Subcutaneous abdominal adipose tissue (tissue), 5 donors: ENCODE results near the gene MT1X.

Source experiments
- H3K27ac ChIP-seq: one replicate; pipeline ENCODE4 v1.7.0; 2013; ENCODE audit warnings: low read depth, mild to moderate bottlenecking, inconsistent platforms, low read length, moderate library complexity
- H3K27me3 ChIP-seq, 5 donors: one replicate each; pipeline ENCODE4 v1.7.0; 2013; ENCODE audit warnings: low read length in 5 of 5, inconsistent platforms in 1 of 5; ENCODE audit not compliant: control insufficient read depth in 5 of 5, insufficient read depth in 4 of 5
- H3K36me3 ChIP-seq, 5 donors: one replicate each; pipeline ENCODE4 v1.7.0; 2013; ENCODE audit warnings: low read length in 5 of 5; ENCODE audit not compliant: control insufficient read depth in 5 of 5, insufficient read depth in 5 of 5
- H3K4me1 ChIP-seq, 5 donors: one replicate each; pipeline ENCODE4 v1.7.0; 2013; ENCODE audit warnings: low read length in 5 of 5, mild to moderate bottlenecking in 3 of 5, moderate library complexity in 1 of 5; ENCODE audit not compliant: control insufficient read depth in 5 of 5, insufficient read depth in 5 of 5
- H3K4me3 ChIP-seq, 5 donors: one replicate each; pipeline ENCODE4 v1.7.0; 2013; ENCODE audit warnings: low read length in 5 of 5, low read depth in 1 of 5
- H3K9ac ChIP-seq, 5 donors: one replicate each; pipeline ENCODE4 v1.7.0; 2013; ENCODE audit warnings: low read length in 5 of 5, mild to moderate bottlenecking in 4 of 5, moderate library complexity in 3 of 5
- H3K9me3 ChIP-seq, 5 donors: one replicate each; pipeline ENCODE4 v1.7.0; 2013; ENCODE audit warnings: low read length in 5 of 5; ENCODE audit not compliant: control insufficient read depth in 5 of 5
- donor health status: healthy.
- donor health status: healthy.
- donor health status: healthy.
- donor health status: healthy.
- donor health status: healthy.

Gene MT1X

GRCh38 chr16:56681939-56682702 is at the start of gene MT1X:
TSS of gene MT1X (plus strand) at chr16:56682470. CDS start at chr16:56682541, 71 bp downstream.
- Histone ChIP-seq H3K4me1 (peaks cover 12 to 52% (median 36%) of the 10 kb centered on the region in 5 donors), H3K9ac (peak within 1 kb of the TSS; percentile 59 to 98 (median 83)), H3K9me3 (peaks cover 0 to 12% (median 6%) of the 10 kb centered on the region in 5 donors), H3K4me3 (peak within 1 kb of the TSS; percentile 78 to 99 (median 88)), H3K36me3 (peaks cover 0 to 2% (median 0%) of the 10 kb centered on the region in 5 donors), H3K27me3 (no peaks in the 10 kb centered on the region), H3K27ac (peak within 1 kb of the TSS; percentile 77)

- Histone ChIP-seq H3K4me1 (peaks cover 3 to 41% (median 24%) of the 10 kb centered on the region in 5 donors), H3K9ac (peak overlapping the region; percentile 38 to 78 (median 75)), H3K27ac (no peak overlapping the region), H3K9me3 (no peaks in the 10 kb centered on the region), H3K36me3 (no peaks in the 10 kb centered on the region), H3K4me3 (peak overlapping the region; percentile 62 to 85 (median 79)), H3K27me3 (peaks cover 0 to 10% (median 2%) of the 10 kb centered on the region in 5 donors)
Measured at GRCh38 chr16:56632848-56633365, 49.4 kb upstream of the MT1X start.

GRCh38 chr16:56633535-56633934 is 48.7 kb upstream of the MT1X start:
- Histone ChIP-seq H3K9me3 (no peaks in the 10 kb centered on the region), H3K27me3 (peaks cover 0 to 10% (median 2%) of the 10 kb centered on the region in 5 donors), H3K4me1 (peaks cover 3 to 47% (median 27%) of the 10 kb centered on the region in 5 donors), H3K4me3 (peak overlapping the region; percentile 27 to 85 (median 62)), H3K36me3 (no peaks in the 10 kb centered on the region), H3K27ac (no peak overlapping the region), H3K9ac (no peak overlapping the region)

DNA sequence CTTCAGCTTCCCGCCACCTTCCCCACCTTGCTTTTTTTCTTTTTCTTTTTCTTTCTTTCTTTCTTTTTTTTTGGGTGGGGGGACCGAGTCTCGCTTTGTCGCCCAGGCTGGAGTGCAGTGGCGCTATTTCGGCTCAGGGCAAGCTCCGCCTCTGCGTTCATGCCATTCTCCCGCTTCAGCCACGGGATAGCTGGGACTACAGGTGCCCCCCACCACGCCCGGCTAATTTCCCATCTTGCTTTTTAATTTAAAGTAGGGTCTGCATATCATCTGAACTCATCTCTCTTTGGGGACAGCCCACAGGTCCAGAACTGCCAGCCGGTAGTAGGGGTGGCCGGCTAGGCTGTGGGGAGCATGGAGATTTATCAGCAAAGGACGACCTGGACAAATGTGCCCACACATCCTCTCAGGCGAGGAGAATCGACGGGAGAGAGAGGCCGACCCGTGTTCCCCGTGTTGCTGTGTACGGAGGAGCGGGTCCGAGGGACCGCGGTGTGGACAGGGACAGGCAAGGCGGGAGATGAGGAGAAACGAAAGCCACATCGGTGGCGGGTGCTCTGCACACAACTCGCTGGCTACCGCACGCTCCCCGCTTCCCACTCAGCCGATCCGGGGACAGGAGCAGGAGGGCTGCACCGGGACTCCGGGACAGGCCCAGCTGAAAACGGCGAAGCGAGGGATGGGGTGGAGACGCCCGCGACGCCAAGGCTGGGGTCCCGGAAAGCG is 47.4 kb upstream of the MT1X start:
- H3K27me3 ChIP-seq: peaks cover 0 to 10% (median 2%) of the 10 kb centered on the region in 5 donors
- peak overlapping the region in 1 of 5 donors; percentile 26 for H3K4me3 ChIP-seq

GRCh38 chr16:56635441-56635967 is 46.8 kb upstream of the MT1X start:
- no peak overlapping the region for H3K27ac ChIP-seq
- no peak overlapping the region for H3K4me3 ChIP-seq

More for the DNA sequence above, 47.4 kb upstream of the MT1X start:
- Histone ChIP-seq H3K4me1 (peaks cover 4 to 53% (median 37%) of the 10 kb centered on the region in 5 donors), H3K36me3 (no peaks in the 10 kb centered on the region), H3K9ac (no peak overlapping the region), H3K27ac (no peak overlapping the region), H3K9me3 (no peaks in the 10 kb centered on the region)

GRCh38 chr16:56636616-56637413 is 45.5 kb upstream of the MT1X start:
- Histone ChIP-seq H3K9ac (no peak overlapping the region), H3K9me3 (no peaks in the 10 kb centered on the region), H3K4me1 (peaks cover 4 to 48% (median 32%) of the 10 kb centered on the region in 5 donors), H3K4me3 (no peak overlapping the region), H3K36me3 (no peaks in the 10 kb centered on the region), H3K27me3 (peaks cover 0 to 10% (median 2%) of the 10 kb centered on the region in 5 donors), H3K27ac (no peak overlapping the region)

More at GRCh38 chr16:56635441-56635967, 46.8 kb upstream of the MT1X start:
- H3K9me3 ChIP-seq: no peaks in the 10 kb centered on the region
- peaks cover 4 to 54% (median 37%) of the 10 kb centered on the region in 5 donors for H3K4me1 ChIP-seq
- peaks cover 0 to 10% (median 2%) of the 10 kb centered on the region in 5 donors for H3K27me3 ChIP-seq
- no peaks in the 10 kb centered on the region for H3K36me3 ChIP-seq
- H3K9ac ChIP-seq: no peak overlapping the region

- H3K4me3 ChIP-seq: peak within 1 kb of the TSS; percentile 33 to 75 (median 70)
- H3K9me3 ChIP-seq: no peaks in the 10 kb centered on the region
- H3K27ac ChIP-seq: peak within 1 kb of the TSS; percentile 44
- peak within 1 kb of the TSS in 4 of 5 donors; percentile 9 to 66 (median 42) for H3K9ac ChIP-seq
- H3K27me3 ChIP-seq: peaks cover 0 to 10% (median 2%) of the 10 kb centered on the region in 5 donors
- no peaks in the 10 kb centered on the region for H3K36me3 ChIP-seq
- H3K4me1 ChIP-seq: peaks cover 2 to 43% (median 29%) of the 10 kb centered on the region in 5 donors
Measured at GRCh38 chr16:56637814-56638750, 44.2 kb upstream of the MT1X start, which contains the start of gene MT1A. TSS of gene MT1A (plus strand) at chr16:56638666. CDS start at chr16:56638739, 73 bp downstream.

- no peaks in the 10 kb centered on the region for H3K36me3 ChIP-seq
- H3K27me3 ChIP-seq: peaks cover 0 to 10% (median 5%) of the 10 kb centered on the region in 5 donors
- peaks cover 2 to 46% (median 32%) of the 10 kb centered on the region in 5 donors for H3K4me1 ChIP-seq
- H3K9ac ChIP-seq: peak overlapping the region in 2 of 5 donors; percentile 9 to 16
- H3K9me3 ChIP-seq: no peaks in the 10 kb centered on the region
- peak overlapping the region; percentile 33 to 71 (median 69) for H3K4me3 ChIP-seq
- peak overlapping the region; percentile 44 for H3K27ac ChIP-seq
Measured at GRCh38 chr16:56639045-56639444, 43.2 kb upstream of the MT1X start.
